HG03159 (cell line): ENCODE results near the gene BBOF1.

ENCODE experiments used
- ATAC-seq: cut with Tn5 transposase; IDR thresholded peaks from one replicate; pipeline ENCODE4 v1.9.1; 2021; ENCODE audit warnings: mild to moderate bottlenecking, moderate library complexity; ENCODE audit not compliant: unreplicated experiment

BBOF1 gene

DNA sequence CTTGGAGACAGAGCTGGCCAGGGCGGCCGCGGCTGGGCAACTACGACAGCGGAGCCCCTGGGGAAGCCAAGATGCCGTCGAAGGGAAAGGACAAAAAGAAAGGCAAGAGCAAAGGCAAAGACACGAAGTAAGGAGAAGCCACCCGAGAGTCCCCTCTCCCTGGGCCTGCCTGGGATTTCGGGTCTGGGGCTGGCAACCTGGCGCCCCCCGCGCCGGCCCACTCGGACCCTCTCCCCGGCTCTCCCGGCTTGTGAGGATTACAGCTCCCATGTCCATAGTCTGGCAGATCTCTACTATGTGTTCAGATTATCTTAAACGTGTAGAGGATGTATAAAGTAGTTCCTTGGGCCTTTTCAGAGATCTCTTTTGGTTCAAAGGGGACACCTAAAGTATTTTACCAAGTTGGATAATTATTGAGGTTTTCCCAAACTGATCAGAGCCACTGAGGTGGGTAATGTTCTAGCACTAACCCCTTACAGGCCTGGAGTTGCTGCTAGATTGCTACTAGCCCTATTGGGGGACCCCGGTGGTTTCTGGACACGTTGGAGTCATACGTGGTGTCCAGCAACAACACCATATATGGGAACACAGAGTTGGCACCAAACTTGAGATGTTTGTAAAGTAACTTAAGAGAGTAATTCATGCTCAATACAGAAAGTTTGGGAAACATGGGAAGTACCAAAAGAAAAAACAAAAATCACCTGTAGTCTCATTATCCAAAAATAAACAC lies 424 bp downstream of the BBOF1 start:
- ATAC-seq: peak; percentile 13

GRCh38 chr14:74022346-74022745 lies 3.2 kb downstream of the BBOF1 start:
- no peak for ATAC-seq

GRCh38 chr14:74029136-74029535 lies 10.0 kb downstream of the BBOF1 start:
- no peak for ATAC-seq

- no peak for ATAC-seq
These were observed 15.4 kb downstream of the BBOF1 start for GRCh38 chr14:74034572-74034971.

DNA sequence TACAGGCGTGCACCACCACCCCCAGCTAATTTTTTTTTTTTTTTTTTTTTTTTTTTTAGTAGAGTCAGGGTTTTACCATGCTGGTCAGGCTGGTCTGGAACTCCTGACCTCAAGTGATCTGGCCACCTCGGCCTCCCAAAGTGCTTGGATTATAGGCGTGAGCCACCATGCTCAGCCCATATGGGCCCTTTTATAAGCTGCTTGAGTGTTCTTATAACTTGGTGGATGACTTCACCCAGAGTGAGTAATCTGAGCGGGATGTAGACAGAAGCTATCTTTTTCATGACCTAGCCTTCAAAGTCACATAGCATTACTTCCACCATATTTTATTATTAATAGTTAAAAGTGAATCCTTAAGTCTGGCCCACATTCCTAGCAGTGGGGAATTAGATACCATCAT lies 16.4 kb downstream of the BBOF1 start:
- no peak for ATAC-seq

GRCh38 chr14:74038020-74038859 lies 19.1 kb downstream of the BBOF1 start:
- no peak for ATAC-seq

- no peak for ATAC-seq
These were observed 23.1 kb downstream of the BBOF1 start for GRCh38 chr14:74042296-74042695.

DNA sequence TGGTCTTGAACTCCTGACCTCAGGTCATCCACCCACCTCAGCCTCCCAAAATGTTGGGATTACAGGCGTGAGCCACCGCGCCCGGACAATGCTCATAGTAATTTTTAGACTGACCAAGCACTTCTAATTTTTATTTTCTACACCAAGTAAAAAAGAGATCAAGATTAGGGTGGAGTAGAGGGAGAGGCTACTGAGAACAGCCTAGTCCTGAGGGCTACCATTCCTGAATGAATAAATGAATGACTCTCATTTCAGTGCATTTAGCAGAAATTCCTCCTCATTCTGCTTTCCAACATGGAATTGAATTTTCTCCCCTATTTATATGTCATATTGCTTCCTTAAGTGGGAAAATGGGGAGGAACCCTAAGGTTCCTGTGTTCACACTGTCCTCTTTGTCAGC lies 26.4 kb downstream of the BBOF1 start:
- no peak for ATAC-seq

DNA sequence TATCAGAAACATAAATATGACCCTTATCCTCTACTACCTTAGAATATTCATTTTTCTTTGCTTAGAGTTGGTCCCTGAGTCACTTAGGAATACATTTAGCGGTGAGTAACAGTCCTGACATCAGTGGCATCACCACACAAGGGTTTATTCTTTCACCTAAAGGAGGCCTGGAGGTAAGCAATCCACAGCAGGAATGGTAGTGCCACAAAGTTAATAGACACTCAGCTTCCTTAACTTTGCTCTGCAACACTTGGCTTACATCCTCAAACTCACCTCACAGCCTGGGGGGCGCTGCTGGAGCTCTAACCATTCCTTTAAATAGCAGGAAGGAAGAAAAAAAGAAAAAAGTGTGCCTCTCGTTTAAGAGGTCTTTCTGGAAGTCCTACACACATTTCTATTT lies 29.1 kb downstream of the BBOF1 start:
- ATAC-seq: no peak

DNA sequence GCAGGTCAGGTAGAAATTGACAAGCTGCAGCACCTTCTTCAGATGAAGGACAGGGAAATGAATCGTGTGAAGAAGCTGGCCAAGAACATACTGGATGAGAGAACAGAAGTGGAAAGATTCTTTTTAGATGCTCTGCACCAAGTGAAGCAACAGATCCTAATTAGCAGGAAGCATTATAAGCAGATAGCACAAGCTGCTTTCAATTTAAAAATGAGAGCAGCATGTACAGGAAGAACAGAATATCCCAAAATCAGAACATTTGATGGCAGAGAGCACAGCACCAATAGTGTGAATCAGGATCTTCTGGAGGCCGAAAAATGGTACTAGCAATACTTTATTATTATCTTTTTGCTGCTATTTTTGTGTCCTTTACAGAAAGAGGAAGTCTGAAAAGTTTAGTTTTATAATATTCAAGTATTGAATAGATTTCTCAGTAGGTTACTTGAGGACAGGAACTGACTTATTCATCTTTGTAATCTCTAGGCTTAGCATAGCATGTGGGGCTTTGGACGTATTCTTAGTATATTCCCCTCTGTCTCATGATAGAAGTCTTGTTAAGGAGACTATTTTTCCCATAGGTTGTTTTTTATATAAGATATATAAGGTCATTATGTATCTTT lies 30.8 kb downstream of the BBOF1 start:
- no peak for ATAC-seq

DNA sequence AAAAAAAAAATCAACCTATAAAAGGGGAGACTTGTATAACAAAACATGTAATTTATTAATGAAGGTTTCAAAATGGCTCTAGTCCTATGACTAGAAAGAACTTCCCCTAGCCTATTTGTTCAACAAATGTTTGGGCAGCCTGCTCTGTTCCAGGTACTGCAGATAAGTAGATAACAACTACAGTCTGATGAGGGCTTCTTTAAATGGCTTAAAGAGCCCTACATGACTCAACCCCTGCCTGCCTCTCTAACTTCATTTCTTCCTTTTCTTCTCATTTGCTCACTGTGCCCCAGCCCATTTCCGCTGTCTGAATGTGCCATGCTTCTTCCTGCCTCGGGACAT lies 43.6 kb downstream of the BBOF1 start:
- ATAC-seq: no peak

GRCh38 chr14:74064426-74064825 lies 45.3 kb downstream of the BBOF1 start:
- ATAC-seq: no peak

DNA sequence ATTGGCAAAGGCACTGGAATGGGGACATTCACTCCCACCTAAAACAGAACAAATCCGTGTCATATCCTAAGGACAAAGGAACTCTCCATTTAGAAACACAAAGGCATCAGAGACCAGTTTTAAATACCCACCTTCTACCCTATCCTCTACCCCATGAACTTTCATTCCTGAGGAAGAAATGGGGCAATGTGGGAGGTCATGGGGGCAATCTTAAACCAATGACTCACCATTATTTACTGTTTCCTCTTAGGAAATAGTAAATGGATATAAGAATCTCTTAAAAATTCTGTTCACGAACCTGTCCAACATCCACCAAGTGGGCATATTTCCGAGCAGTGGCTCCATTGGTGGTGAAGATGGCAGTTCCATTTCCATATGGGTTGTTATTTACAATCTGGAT lies 45.7 kb downstream of the BBOF1 start:
- no peak for ATAC-seq

- no peak for ATAC-seq
These were observed 46.8 kb downstream of the BBOF1 start for GRCh38 chr14:74065746-74066575.

DNA sequence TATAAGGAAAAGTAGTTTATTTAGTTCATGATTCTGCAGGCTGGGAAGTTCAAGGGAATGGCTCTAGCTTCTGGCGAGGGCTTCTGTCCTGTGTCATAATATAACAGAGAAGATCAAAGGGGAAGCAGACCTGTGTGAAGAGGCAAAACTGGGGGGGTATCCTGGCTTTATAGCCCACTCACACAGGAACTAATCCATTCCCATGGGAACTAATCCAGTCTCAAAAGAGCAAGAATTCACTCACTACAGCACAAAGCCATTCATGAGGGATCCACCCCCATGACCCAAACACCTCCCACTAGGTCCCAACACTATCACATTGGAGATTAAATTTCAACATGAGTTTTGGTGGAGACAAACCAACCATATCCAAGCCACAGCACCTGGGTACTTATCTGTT lies 58.3 kb downstream of the BBOF1 start:
- no peak for ATAC-seq

- ATAC-seq: no peak
These were observed 61.8 kb downstream of the BBOF1 start for GRCh38 chr14:74080820-74081460.

- ATAC-seq: no peak
These were observed 62.3 kb downstream of the BBOF1 start for GRCh38 chr14:74081491-74081890.

- ATAC-seq: no peak
These were observed 64.0 kb downstream of the BBOF1 start for GRCh38 chr14:74083161-74083560.

GRCh38 chr14:74083784-74084276 lies 64.7 kb downstream of the BBOF1 start:
- peak; percentile 16 for ATAC-seq

GRCh38 chr14:74084277-74085046 lies 65.3 kb downstream of the BBOF1 start, which contains the start of the genes ALDH6A1 and LIN52:
Gene ALDH6A1, minus strand, starts transcription at chr14:74084453. Its CDS starts 59 bp downstream, at chr14:74084394.
Gene LIN52, plus strand, starts transcription at chr14:74084956. Its CDS starts 19 bp downstream, at chr14:74084975.
- ATAC-seq: peak; percentile 87
